Measurements from ENCODE around the gene ZPBP2. TPM values are rescaled to one million over a fixed set of nuclear protein-coding genes. Genes with fewer than 3 reads are reported as not detected.

The ZPBP2 gene
- total and polyA plus RNA-seq, 2 of the 13 experiments (the other 11 are each of a cell fraction or from before 2014, with no cell fraction given): not detected

DNA sequence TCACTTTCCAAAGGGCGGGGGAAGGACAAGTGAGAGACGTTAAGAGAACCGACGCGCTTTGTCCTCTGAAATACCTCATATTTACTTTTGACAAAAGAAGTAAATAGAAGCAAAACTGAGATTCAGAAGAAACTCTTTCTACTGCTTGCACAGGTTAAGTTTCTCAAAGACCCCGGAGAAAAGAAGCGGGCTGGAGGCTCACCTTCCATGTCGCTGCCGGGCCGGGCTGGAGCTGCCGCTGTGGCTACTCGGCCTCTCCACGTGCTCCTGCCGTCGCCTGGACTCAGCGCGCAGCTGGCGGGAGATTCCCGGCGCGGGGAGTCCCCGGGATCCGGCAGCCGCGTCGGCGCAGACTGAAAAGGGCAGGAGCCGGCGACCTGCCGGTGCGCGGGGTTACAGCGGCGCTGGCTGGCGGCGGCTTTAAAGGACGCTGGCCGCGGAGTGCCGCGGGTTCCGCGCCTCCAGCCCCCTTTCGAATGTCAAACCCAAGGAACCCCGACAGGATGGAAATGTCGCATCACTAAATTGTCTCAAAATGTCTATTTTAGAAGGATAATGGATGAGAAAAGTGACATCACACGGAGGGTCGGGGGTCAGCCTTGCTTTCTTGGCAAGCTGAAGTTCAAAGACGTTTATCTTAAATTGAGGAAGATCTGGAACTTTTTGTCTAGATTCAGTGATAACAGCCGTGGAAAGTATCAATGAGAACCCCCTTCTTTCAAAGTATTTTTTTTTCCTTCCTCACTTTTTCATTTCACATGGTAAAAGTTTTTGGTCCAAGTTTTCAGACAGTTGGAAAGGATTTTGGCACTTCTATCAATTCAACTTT lies 3.9 kb upstream of the ZPBP2 start, which contains the start of gene IKZF3 (continued):
- TF ChIP-seq ARID4A (CRISPR knock-in tag; IDR thresholded peaks at IDR 0.05; ENCODE audit: borderline replicate concordance): peak; percentile 85
- TF ChIP-seq ZMYM3 (CRISPR knock-in tag; IDR thresholded peaks at IDR 0.05): peak; percentile 67; the same call in 1 of the 2 replicates
- peak; percentile 90; the same call in 1 of the 2 replicates for TF ChIP-seq ZNF317 (CRISPR knock-in tag; IDR thresholded peaks at IDR 0.05)
- peak; percentile 99 for TF ChIP-seq SRY (CRISPR knock-in tag; IDR thresholded peaks at IDR 0.05)
- no peak for TF ChIP-seq ZNF652 (CRISPR knock-in tag; IDR thresholded peaks at IDR 0.05; ENCODE audit: borderline replicate concordance, low read depth)
- TF ChIP-seq ATF2 (CRISPR knock-in tag; IDR thresholded peaks at IDR 0.05): peak; percentile 60; the same call in 1 of the 2 replicates
- TF ChIP-seq EEA1 (CRISPR knock-in tag; IDR thresholded peaks at IDR 0.05; ENCODE audit: borderline replicate concordance): peak; percentile 95; the same call in 1 of the 2 replicates
- no peak for TF ChIP-seq ARID3A (IDR thresholded peaks at IDR 0.05; ENCODE audit: low read depth, low read length)
- TF ChIP-seq ZFP36L1 (CRISPR knock-in tag; IDR thresholded peaks at IDR 0.05): peak; percentile 99
- TF ChIP-seq ZFP36 (IDR thresholded peaks at IDR 0.05; ENCODE audit: borderline replicate concordance, low read depth, low read length, partially characterized antibody): no peak
- TF ChIP-seq MATR3 (CRISPR knock-in tag; IDR thresholded peaks at IDR 0.05): no peak
- TF ChIP-seq KDM4B (CRISPR knock-in tag; IDR thresholded peaks at IDR 0.05): peak; percentile 92
- 0 out of 2 replicates have a peak, but pooled peaks have one; percentile 22 for TF ChIP-seq ZNF362 (CRISPR knock-in tag; IDR thresholded peaks at IDR 0.05; ENCODE audit: borderline replicate concordance)
- TF ChIP-seq KMT2B (CRISPR knock-in tag; IDR thresholded peaks at IDR 0.05): peak; percentile 83
- peak; percentile 21; the same call in 1 of the 2 replicates for TF ChIP-seq ZKSCAN1 (IDR thresholded peaks at IDR 0.05; ENCODE audit: low read length)
- TF ChIP-seq ZBTB8A (CRISPR knock-in tag; IDR thresholded peaks at IDR 0.05; ENCODE audit: borderline replicate concordance, low read depth): peak; percentile 59; the same call in 1 of the 2 replicates
- peak; percentile 92 for TF ChIP-seq ZNF20 (CRISPR knock-in tag; IDR thresholded peaks at IDR 0.05)
- peak; percentile 94 for TF ChIP-seq ZNF678 (CRISPR knock-in tag; IDR thresholded peaks at IDR 0.05)
